BLaER1 treated with 17β-estradiol and CSF1 and Interleukin-3, amounts not matched to agents 10 nM and 100 nM (cell line): Measurements from ENCODE around the gene REXO5.
"Not testable (repeated sequence)": the region's sequence is repeated elsewhere in the genome, so short reads cannot be mapped to it uniquely, and the experiment has no call there.

Experiments used
- H3K27ac ChIP-seq, 11 experiments: shearing (Covaris generic); formaldehyde crosslinking; 2 replicates each; pipeline ENCODE4 v1.8.1; 2022
- H3K27me3 ChIP-seq, 11 experiments: shearing (Covaris generic); formaldehyde crosslinking; 2 replicates each; pipeline ENCODE4 v1.8.1; 2022
- H3K36me3 ChIP-seq, 11 experiments: shearing (Covaris generic); formaldehyde crosslinking; 2 replicates each; pipeline ENCODE4 v1.8.1; 2022
- H3K4me1 ChIP-seq, 10 experiments: shearing (Covaris generic); formaldehyde crosslinking; 2 replicates each; pipeline ENCODE4 v1.8.1; 2022
- H3K4me2 ChIP-seq, 11 experiments: shearing (Covaris generic); formaldehyde crosslinking; 2 replicates each; pipeline ENCODE4 v1.8.1; 2022
- H3K4me3 ChIP-seq, 10 experiments: shearing (Covaris generic); formaldehyde crosslinking; 2 replicates each; pipeline ENCODE4 v1.8.1; 2022
- H3K9ac ChIP-seq, 11 experiments: shearing (Covaris generic); formaldehyde crosslinking; 2 replicates each; pipeline ENCODE4 v1.8.1; 2022
- H3K9me3 ChIP-seq, 11 experiments: shearing (Covaris generic); formaldehyde crosslinking; replicated peaks in 1 of 11; 2 replicates each; pipeline ENCODE4 v1.8.1; 2022
- H4K20me1 ChIP-seq, 11 experiments: shearing (Covaris generic); formaldehyde crosslinking; 2 replicates each; pipeline ENCODE4 v1.8.1; 2022
- Cebpa-rat ChIP-seq, 11 experiments: shearing (Covaris generic); IDR thresholded peaks; 2 replicates each; pipeline ENCODE4 v1.8.1; 2022

Gene REXO5

DNA sequence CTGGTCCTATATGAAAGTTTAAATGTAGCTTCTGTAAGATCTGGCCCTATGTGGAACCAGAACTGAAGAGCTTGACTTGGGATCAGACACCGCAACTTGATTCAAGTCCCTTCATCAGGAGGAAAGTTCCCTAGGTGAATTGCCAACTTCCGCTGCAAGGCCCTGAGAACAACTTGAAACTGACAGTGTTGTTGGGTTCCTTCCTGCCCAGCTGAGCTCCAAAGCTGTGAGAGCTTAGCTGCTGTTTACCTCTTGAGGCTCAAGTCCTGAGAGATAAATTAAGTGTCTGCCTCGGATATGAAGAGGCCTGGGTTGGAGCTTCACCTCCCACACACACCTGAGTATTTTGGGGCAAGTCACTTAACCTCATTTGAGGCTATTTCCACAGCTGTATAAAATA is 44.7 kb downstream of the REXO5 start:
- TF ChIP-seq Cebpa-rat (IDR thresholded peaks at IDR 0.05): no peak
- Histone ChIP-seq H4K20me1 (peaks cover 0 to 38% (median 0%) of the 10 kb centered on the region in 11 experiments; a peak in 5 of 22 replicates), H3K4me3 (no peak overlapping the region), H3K9ac (peak overlapping the region in 2 of 11 experiments; percentile 16 to 44; a peak in 2 of 22 replicates), H3K27me3 (no peaks in the 10 kb centered on the region), H3K4me1 (peaks cover 7 to 51% (median 11%) of the 10 kb centered on the region in 10 experiments; a peak in 14 of 20 replicates), H3K27ac (no peak overlapping the region), H3K9me3 (peaks cover 0 to 14% (median 9%) of the 10 kb centered on the region in 11 experiments; a peak in 12 of 22 replicates), H3K4me2 (no peak overlapping the region), H3K36me3 (peaks cover 17 to 41% (median 23%) of the 10 kb centered on the region in 11 experiments)

DNA sequence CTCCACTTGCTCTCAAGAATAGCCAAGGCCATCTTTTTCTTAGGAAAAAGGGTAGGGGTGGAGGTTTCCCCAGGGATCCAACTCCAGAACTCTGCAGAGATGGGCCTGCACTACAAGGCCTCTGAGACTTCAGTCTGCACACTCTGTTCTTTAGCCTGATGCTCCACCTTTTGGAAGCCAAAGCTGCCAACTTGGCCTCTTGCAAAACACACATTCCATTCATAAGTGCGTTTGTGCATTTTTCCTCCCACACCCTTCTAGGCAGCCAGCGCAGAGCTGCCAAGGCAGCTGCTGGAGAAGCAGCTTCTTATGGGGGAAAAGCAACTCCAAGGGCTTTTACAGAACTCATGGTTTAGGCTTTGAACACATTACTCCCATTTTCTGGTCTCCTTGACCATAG is 45.3 kb downstream of the REXO5 start:
- H3K4me1 ChIP-seq: peaks cover 7 to 49% (median 11%) of the 10 kb centered on the region in 10 experiments; a peak in 14 of 20 replicates
- TF ChIP-seq Cebpa-rat (IDR thresholded peaks at IDR 0.05): no peak
- no peak overlapping the region for H3K27ac ChIP-seq

GRCh38 chr16:20853143-20853542 is 46.8 kb downstream of the REXO5 start:
- no peaks in the 10 kb centered on the region for H3K27me3 ChIP-seq
- H3K9ac ChIP-seq: no peak overlapping the region
- TF ChIP-seq Cebpa-rat (IDR thresholded peaks at IDR 0.05): no peak
- no peak overlapping the region for H3K27ac ChIP-seq
- peaks cover 0 to 46% (median 9%) of the 10 kb centered on the region in 10 experiments; a peak in 8 of 20 replicates for H3K4me1 ChIP-seq
- no peak overlapping the region for H3K4me2 ChIP-seq
- H3K36me3 ChIP-seq: peaks cover 30 to 63% (median 42%) of the 10 kb centered on the region in 11 experiments
- peaks cover 0 to 19% (median 11%) of the 10 kb centered on the region in 11 experiments; a peak in 12 of 22 replicates for H3K9me3 ChIP-seq
- H4K20me1 ChIP-seq: peaks cover 0 to 58% (median 0%) of the 10 kb centered on the region in 11 experiments; a peak in 5 of 22 replicates
- no peak overlapping the region for H3K4me3 ChIP-seq

More for the DNA sequence above, 45.3 kb downstream of the REXO5 start:
- H3K4me2 ChIP-seq: no peak overlapping the region; a peak in 1 of 22 replicates
- H3K27me3 ChIP-seq: no peaks in the 10 kb centered on the region
- peaks cover 0 to 43% (median 0%) of the 10 kb centered on the region in 11 experiments; a peak in 5 of 22 replicates for H4K20me1 ChIP-seq
- H3K4me3 ChIP-seq: no peak overlapping the region
- peaks cover 0 to 17% (median 11%) of the 10 kb centered on the region in 11 experiments; a peak in 12 of 22 replicates for H3K9me3 ChIP-seq
- peak overlapping the region in 1 of 11 experiments; percentile 44; a peak in 1 of 22 replicates for H3K9ac ChIP-seq
- peaks cover 20 to 47% (median 29%) of the 10 kb centered on the region in 11 experiments for H3K36me3 ChIP-seq

DNA sequence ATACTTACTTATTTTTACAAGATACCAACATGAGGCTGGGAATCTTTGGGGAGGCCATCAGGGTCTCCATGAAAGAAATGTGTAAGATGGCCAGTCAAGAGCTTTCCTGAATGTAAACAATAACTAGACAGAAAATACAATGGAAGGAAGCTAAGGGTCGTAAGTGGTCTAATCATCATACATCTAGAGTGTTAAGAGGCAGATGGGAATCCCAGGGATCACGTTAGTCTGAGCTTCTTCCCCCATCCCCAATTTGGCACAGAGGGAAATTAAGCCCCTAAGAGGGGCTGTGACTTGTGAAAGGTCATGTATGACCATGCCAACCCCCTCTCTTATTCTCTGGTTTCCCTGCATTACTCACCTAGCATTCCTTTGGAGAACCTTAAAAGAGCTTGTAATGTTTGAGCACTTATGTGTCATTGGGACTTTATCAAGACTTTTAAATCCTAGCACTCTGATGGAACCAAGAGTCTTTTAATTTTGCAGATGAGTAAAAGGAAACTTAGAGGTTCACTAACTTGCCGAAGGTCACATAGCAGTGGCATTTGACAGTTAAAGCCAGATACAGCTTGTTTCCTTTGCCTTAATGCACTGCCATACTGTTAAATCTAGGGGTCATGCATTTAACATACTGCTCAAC is 47.8 kb downstream of the REXO5 start:
- H3K36me3 ChIP-seq: peaks cover 31 to 65% (median 43%) of the 10 kb centered on the region in 11 experiments
- H3K4me2 ChIP-seq: peak overlapping the region in 1 of 11 experiments; percentile 7; a peak in 1 of 22 replicates
- H3K4me3 ChIP-seq: no peak overlapping the region
- peaks cover 0 to 59% (median 0%) of the 10 kb centered on the region in 11 experiments; a peak in 5 of 22 replicates for H4K20me1 ChIP-seq
- no peak overlapping the region for H3K27ac ChIP-seq
- no peak overlapping the region for H3K9ac ChIP-seq
- TF ChIP-seq Cebpa-rat (IDR thresholded peaks at IDR 0.05): no peak
- peaks cover 0 to 19% (median 11%) of the 10 kb centered on the region in 11 experiments; a peak in 12 of 22 replicates for H3K9me3 ChIP-seq
- no peaks in the 10 kb centered on the region for H3K27me3 ChIP-seq
- H3K4me1 ChIP-seq: peaks cover 0 to 46% (median 9%) of the 10 kb centered on the region in 10 experiments; a peak in 8 of 20 replicates

DNA sequence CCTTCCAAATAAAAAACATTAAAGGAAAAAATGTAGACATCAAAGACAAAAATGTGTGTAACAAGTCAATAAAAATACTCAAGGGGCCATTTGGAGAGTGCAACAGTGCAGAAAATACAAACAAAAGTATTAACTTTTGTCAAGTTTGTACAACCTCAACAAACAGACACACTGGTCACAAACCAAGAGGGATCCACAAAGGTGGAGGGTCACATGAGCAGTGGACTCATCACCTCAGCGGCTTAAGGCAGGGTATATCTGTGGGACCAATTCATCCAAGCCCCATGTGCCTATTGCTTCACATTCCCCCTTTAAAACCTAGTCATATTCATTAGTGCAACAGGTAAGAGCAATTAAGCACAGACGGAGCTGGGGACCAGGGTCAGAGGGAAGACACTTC is 48.6 kb downstream of the REXO5 start:
- H3K4me2 ChIP-seq: no peak overlapping the region
- no peak overlapping the region for H3K27ac ChIP-seq
- H3K36me3 ChIP-seq: peaks cover 37 to 74% (median 52%) of the 10 kb centered on the region in 11 experiments
- peaks cover 0 to 39% (median 8%) of the 10 kb centered on the region in 10 experiments; a peak in 8 of 20 replicates for H3K4me1 ChIP-seq
- peaks cover 0 to 68% (median 0%) of the 10 kb centered on the region in 11 experiments; a peak in 7 of 22 replicates for H4K20me1 ChIP-seq
- TF ChIP-seq Cebpa-rat (IDR thresholded peaks at IDR 0.05): no peak
- H3K4me3 ChIP-seq: no peak overlapping the region
- no peak overlapping the region for H3K9ac ChIP-seq
- H3K9me3 ChIP-seq: peaks cover 0 to 19% (median 11%) of the 10 kb centered on the region in 11 experiments; a peak in 12 of 22 replicates
- no peaks in the 10 kb centered on the region for H3K27me3 ChIP-seq

DNA sequence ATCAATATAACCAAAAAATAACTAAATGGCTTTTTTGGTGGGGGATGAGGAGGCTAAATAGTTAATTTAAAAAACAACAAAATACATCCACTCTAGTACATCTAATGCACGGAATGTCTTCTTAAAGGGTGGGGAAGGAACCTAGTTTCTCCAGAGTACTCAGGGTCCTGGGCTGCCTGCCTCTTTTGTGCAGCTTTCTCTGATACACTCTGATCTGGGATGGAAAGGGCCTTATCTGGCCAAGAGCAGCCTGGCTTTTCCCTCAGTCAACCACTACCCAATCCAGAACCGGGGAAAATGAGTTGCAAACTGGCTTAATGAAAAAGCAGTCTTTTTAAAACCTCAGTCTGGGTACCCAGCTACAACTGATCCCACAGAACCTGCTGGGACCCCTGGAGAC is 51.0 kb downstream of the REXO5 start:
- no peak overlapping the region for H3K4me3 ChIP-seq
- H3K9me3 ChIP-seq: peaks cover 0 to 19% (median 11%) of the 10 kb centered on the region in 11 experiments; a peak in 12 of 22 replicates
- H4K20me1 ChIP-seq: peaks cover 0 to 82% (median 4%) of the 10 kb centered on the region in 11 experiments; a peak in 12 of 22 replicates
- H3K4me1 ChIP-seq: peaks cover 5 to 22% (median 12%) of the 10 kb centered on the region in 10 experiments; a peak in 14 of 20 replicates
- H3K4me2 ChIP-seq: no peak overlapping the region
- H3K27ac ChIP-seq: no peak overlapping the region
- H3K27me3 ChIP-seq: no peaks in the 10 kb centered on the region
- no peak overlapping the region for H3K9ac ChIP-seq
- TF ChIP-seq Cebpa-rat (IDR thresholded peaks at IDR 0.05): no peak
- peaks cover 61 to 93% (median 75%) of the 10 kb centered on the region in 11 experiments for H3K36me3 ChIP-seq

DNA sequence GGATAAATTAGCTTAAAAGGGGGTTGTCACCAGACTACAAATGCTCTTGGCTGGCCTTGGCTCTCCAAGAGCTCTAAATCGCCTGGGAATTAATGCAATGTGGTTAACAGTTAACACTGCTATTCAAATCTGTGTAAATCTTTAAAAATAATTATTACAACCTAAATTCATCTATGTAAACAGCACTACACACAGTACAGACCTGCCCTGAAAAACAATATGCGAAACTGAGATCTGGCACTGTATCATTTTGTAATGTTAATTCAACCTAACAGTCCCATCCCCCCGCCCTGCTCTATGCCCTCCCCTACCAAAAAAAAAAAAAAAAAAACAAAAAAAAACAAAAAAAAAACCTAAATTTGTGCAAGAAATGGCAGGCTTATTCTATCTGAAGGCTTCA is 52.9 kb downstream of the REXO5 start:
- no peak overlapping the region for H3K9ac ChIP-seq
- no peak for TF ChIP-seq Cebpa-rat (IDR thresholded peaks at IDR 0.05)
- peaks cover 0 to 18% (median 11%) of the 10 kb centered on the region in 10 experiments; a peak in 13 of 20 replicates for H3K4me1 ChIP-seq
- H3K4me2 ChIP-seq: no peak overlapping the region
- H3K27ac ChIP-seq: no peak overlapping the region
- H4K20me1 ChIP-seq: peaks cover 0 to 84% (median 21%) of the 10 kb centered on the region in 11 experiments; a peak in 14 of 22 replicates
- no peaks in the 10 kb centered on the region for H3K27me3 ChIP-seq
- H3K4me3 ChIP-seq: no peak overlapping the region
- H3K9me3 ChIP-seq: peaks cover 0 to 23% (median 11%) of the 10 kb centered on the region in 11 experiments; a peak in 12 of 22 replicates
- H3K36me3 ChIP-seq: peaks cover 67 to 90% (median 82%) of the 10 kb centered on the region in 11 experiments

DNA sequence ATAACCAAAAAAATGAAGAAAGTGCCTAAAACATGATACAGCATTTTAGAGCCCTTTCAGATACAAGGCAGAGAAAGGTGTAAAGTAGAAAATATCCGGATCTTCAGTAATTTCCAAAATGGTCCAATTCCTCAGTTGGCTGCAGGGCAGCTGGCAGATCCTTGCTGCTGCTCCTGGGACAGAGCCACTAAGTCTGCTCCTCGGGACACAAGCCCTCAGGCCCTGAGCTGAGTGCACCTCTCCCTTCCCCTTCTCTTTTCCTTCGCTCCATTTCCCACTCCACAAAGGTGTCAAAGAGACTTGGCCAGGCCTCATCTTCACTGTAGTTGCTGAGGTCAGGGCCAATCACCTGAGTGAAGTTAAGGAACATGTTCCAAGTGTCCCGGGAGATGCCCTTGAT is 53.4 kb downstream of the REXO5 start:
- Histone ChIP-seq H3K4me3 (no peak overlapping the region), H3K9me3 (peaks cover 0 to 19% (median 10%) of the 10 kb centered on the region in 11 experiments; a peak in 13 of 22 replicates), H3K27me3 (no peaks in the 10 kb centered on the region), H3K9ac (no peak overlapping the region), H4K20me1 (peaks cover 0 to 84% (median 21%) of the 10 kb centered on the region in 11 experiments; a peak in 14 of 22 replicates), H3K4me1 (peaks cover 0 to 20% (median 11%) of the 10 kb centered on the region in 10 experiments; a peak in 14 of 20 replicates), H3K4me2 (no peak overlapping the region), H3K36me3 (peaks cover 64 to 87% (median 78%) of the 10 kb centered on the region in 11 experiments), H3K27ac (no peak overlapping the region)
- no peak for TF ChIP-seq Cebpa-rat (IDR thresholded peaks at IDR 0.05)

DNA sequence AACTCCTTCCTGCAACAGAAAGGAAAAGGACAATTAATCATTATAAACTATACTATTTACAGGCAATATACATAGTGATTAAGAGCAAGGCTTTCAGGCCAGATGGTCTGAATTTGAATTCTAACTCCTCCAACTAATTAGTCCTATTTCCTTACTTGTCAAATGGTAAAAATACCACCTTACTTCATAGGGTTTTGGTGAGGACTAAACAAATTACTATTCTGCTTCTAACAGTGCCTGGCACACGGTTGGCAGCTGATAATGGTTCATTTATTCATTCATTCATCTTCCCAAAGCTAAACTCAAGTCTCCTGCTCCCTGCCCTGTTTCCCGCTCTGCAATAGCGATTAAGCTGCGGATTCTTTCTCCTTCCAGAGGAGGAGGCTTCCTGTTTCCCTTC is 54.0 kb downstream of the REXO5 start:
- H3K27me3 ChIP-seq: no peaks in the 10 kb centered on the region

GRCh38 chr16:20860995-20861394 is 54.7 kb downstream of the REXO5 start:
- not testable (repeated sequence) for H3K4me3 ChIP-seq, H3K27ac ChIP-seq, H3K27me3 ChIP-seq, H3K9ac ChIP-seq, H3K9me3 ChIP-seq
- Histone ChIP-seq H3K4me1 (peaks cover 5 to 24% (median 13%) of the 10 kb centered on the region in 10 experiments), H4K20me1 (peaks cover 0 to 83% (median 21%) of the 10 kb centered on the region in 11 experiments; a peak in 14 of 22 replicates), H3K36me3 (peaks cover 53 to 82% (median 65%) of the 10 kb centered on the region in 11 experiments), H3K4me2 (peak overlapping the region in 2 of 11 experiments; percentile 17 to 18; a peak in 3 of 22 replicates)

More for the DNA sequence above, 54.0 kb downstream of the REXO5 start:
- Histone ChIP-seq H3K9me3 (peaks cover 0 to 16% (median 3%) of the 10 kb centered on the region in 11 experiments; a peak in 12 of 22 replicates), H3K4me1 (peaks cover 0 to 24% (median 11%) of the 10 kb centered on the region in 10 experiments; a peak in 16 of 20 replicates), H3K36me3 (peaks cover 59 to 85% (median 71%) of the 10 kb centered on the region in 11 experiments), H3K9ac (no peak overlapping the region), H4K20me1 (peaks cover 0 to 82% (median 21%) of the 10 kb centered on the region in 11 experiments; a peak in 14 of 22 replicates), H3K4me2 (no peak overlapping the region), H3K27ac (no peak overlapping the region), H3K4me3 (no peak overlapping the region)
- TF ChIP-seq Cebpa-rat (IDR thresholded peaks at IDR 0.05): no peak
